T47D (cell line): ENCODE measurements around the gene CD37.
"Not testable (repeated sequence)": the region's sequence is repeated elsewhere in the genome, so short reads cannot be mapped to it uniquely, and the experiment has no call there.

Source experiments
- DNase-seq, 2 experiments: peaks; one replicate each; pipeline versions ENCODE4 v3.0.0 to v3.0.0-alpha.2; 2011 to 2012; ENCODE audit warnings: low read depth in 1 of 2, low spot score in 1 of 2
- JUND ChIP-seq: IDR thresholded peaks from 2 replicates; pipeline ENCODE4 v1.6.1; 2012; ENCODE audit warnings: low read depth
- in situ Hi-C: cut with HindIII; loops from 2 replicates; pipeline ENCODE4 v1.10.0; 2016; ENCODE audit warnings: low sequenced_read_pairs, low pct_unique_long_range_greater_than_20kb

CD37 gene

DNA sequence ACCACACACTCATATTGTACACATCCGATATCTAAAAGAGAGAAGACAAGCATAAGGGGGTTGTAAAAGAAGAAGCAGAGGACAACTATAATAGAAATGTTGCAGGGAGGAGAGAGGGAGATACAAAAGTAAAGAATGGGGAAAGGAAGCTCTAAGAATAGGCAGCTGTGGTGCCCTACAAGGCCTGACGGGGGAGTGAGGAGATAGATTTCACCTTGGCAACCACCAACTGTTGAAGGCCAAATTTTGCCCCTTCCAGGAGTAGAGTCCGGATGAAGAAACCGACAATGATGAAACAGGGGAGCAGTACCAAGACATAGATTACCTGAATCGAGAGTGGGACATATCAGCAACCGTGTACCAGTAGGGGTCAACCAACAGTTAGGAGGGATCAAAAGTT is 26.1 kb upstream of the CD37 start:
- TF ChIP-seq JUND: no peak

DNA sequence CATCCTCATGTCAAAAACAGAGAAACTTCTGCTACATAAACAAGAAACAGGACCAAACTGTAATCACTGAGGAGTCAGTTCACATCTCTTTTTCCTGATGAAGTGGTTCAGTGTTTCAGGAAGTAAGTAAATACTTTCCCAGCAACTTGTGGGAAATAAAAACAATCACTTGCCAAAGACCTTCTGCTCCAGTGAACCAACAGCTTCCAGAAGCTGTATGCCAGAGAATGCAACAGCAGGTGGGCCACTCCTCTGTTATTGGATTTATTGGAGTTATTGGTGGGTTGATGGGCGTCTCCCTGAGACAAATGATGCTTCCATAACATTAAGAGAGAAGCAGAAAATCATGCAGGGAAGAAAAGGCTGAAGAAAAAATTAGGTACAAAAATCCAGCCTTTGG is 20.1 kb upstream of the CD37 start:
- no peak for TF ChIP-seq JUND
- in situ Hi-C loops: no loop called here

More for the DNA sequence above, 26.1 kb upstream of the CD37 start:
- no peak for DNase-seq
- in situ Hi-C loops: no loop called here

DNA sequence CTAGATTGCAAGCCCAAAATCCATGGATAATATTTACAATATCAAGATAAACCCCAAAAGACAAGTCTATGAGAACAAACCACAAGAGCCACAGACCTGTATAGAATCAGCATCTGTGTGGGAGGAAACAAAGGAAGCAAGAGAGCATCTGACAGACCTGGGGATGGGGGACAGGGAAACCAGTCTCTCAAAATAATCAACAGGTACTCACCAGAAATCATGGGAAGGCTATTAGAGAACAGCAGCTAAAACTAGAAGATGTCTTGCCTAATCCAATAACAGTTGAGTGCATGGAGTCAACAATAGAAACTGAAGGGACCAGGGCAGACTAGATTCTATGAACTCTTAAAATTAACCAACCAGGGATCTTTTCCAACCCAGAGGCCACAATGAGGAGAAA is 18.9 kb upstream of the CD37 start:
- DNase-seq: no peak
- TF ChIP-seq JUND: no peak

More for the DNA sequence above, 20.1 kb upstream of the CD37 start:
- DNase-seq: no peak

DNA sequence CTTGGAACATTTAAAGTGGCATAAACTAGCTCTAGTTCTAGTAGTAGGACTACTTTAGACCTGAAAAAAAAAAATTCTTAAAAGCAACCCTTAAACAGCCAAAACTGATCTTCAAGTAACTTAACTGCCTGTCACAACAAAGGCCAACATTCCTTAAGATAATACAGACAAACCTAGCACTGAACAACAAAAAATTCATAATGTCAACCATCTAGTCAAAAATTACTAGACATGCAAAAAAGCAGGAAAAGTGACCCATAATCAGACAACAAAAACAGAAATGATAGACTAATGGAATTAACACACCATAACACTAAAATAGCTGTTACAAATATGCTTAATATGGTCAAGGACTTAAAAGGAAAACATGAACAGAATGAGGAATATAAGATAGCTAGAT is 16.9 kb upstream of the CD37 start:
- no peak for TF ChIP-seq JUND
- in situ Hi-C loops: no loop called here

More for the DNA sequence above, 18.9 kb upstream of the CD37 start:
- in situ Hi-C loops: no loop called here

DNA sequence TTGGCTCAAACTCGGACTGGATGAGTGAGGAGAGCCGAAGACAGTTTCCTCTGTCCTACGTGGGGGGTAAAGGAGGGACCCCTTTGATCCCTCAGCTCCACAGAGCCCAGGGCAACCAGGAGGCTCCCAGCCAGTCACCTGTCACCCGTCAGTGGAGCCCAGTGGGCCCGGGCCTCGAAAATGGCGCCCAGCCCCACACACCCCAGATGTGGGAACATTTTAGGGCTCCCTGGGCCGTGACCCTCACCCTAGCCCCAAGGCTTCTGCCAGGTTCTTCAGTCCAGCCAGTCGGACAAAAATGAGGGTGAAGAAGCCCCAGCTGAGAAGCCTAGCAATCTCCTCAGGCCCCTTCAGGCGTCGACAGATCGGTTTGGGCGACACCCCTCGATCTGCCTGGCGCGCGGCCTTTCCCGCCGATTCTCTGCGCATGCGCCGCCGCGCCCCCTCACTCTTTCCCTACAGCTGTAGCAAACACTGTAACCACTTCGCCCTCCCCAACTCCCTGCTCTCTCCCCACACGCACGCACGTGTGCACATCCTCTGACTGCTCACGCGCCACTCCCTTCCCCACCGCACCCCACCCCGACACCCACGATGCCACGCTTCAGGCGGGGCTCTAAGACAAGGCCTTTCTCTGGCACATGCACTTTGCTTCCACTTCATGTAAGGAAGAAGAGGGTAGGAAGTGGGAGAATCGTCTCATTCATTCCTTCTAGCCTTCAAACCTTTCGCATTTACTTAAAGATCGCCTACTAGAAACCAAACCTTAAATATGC is 10.2 kb upstream of the CD37 start, which contains the start of gene SLC6A16:
Gene SLC6A16 (minus strand): TSS at position 391 of the 776 bp plus-strand sequence. CDS start 13,844 bp downstream, outside the sequence.
- in situ Hi-C loops: no loop called here
- TF ChIP-seq JUND: no peak
- no peak for DNase-seq

More for the DNA sequence above, 16.9 kb upstream of the CD37 start:
- no peak for DNase-seq

DNA sequence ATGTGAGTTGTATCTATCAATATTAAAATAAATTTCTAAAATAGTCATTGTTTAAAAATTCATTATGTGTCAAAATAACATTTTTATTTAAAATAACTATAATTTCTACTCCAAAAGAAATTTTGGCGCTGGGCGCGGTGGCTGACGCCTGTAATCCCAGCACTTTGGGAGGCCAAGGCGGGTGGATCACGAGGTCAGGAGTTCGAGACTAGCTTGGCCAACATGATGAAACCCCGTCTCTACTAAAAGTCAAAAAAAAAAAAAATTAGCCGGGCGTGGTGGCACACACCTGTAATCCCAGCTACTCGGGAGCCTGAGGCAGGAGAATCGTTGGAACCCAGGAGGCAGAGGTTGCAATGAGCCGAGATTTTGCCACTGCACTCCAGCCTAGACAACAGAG is 9.4 kb upstream of the CD37 start:
- DNase-seq, in situ Hi-C loops: not testable (repeated sequence)

DNA sequence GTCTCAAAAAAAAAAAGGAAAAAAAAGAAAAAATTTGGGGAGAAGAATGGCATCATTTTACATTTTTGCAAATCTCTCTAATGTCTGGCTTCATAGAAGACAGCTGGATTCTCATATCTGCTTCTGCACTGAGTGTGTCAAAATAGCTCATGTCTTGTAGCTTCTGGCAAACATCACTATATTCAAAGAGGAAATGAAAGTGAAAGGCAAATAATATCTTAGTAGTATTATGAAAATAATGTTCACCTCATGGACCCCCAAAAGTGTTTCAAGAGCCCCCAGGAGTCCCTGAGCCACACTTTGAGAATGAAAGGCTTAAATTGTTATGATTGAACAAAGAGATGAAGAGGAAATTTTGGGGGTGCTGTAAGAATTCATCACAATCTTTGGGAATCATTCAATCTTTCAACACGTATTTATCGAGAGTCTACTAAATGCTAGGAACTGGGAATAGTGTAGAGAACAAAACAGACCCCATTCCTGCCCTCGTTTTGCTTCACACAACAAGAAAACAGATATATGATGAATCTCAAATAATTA is 9.0 kb upstream of the CD37 start:
- in situ Hi-C loops: no loop called here
- no peak for DNase-seq
- TF ChIP-seq JUND: no peak

DNA sequence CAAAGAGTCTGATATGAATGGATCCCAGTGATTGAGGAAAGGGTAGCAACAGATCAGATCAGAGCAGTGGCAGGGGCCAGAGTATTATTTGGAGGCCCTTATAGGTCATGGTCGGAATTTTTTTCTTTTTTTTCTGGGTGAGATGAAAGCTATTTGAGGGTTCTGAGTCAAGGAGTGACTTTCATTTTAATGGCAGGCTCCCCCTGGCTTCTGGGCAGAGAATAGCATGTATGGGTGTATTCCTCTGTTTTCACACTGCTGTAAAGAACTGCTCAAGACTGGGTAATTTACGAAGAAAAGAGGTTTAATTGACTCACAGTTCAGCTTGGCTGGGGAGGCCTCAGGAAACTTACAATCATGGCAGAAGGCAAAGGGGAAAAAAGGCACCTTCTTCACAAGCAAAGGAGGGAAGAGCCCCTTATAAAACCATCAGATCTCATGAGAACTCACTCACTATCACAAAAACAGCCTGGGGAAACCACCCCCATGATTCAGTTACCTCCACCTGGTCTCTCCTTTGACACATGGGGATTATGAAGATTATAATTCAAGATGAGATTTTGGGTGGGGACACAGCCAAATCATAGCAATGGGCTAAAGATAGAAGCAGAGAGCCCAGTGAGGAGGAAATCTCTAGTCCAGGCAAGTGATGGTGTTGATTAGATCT is 7.2 kb upstream of the CD37 start:
- peak in 1 of 2 experiments; percentile 37 for DNase-seq
- in situ Hi-C loops: no loop called here
- no peak for TF ChIP-seq JUND

DNA sequence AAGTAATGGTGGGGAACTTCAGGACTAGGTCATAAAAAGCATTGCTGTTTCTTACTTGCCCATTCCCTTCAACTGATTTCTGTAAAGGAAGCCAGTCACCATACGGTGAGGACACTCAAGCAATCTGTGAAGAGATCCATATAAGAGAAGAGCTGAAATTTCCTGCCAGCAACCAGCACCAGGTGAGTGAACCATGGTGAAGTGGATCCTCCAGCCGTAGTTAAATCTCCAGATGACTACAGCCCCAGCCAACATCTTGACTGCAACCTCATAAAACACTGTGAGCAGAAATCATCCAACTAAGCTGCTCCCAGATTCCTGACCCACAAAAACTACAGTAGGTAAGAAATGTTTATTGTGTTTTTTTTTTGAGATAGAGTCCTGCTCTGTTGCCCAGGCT is 6.5 kb upstream of the CD37 start:
- in situ Hi-C loops: no loop called here
- DNase-seq: no peak
- TF ChIP-seq JUND: no peak

DNA sequence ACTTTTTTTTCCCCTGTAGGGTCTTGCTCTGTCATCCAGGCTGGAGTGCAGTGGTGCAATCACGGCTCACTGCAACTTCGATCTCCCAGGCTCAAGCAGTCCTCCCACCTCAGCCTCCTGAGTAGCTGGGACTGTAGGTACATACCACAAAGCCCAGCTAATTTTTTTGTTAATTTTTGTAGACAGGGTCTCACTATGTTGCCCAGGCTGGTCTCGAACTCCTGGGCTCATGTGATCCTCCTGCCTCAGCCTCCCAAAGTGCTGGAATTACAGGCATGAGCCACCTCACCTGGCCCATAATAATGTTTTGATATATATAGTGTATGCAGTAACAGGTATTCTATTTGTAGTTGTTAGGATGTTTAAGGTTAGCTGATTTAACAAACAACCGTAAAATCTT is 4.0 kb upstream of the CD37 start:
- in situ Hi-C loops, DNase-seq: not testable (repeated sequence)

DNA sequence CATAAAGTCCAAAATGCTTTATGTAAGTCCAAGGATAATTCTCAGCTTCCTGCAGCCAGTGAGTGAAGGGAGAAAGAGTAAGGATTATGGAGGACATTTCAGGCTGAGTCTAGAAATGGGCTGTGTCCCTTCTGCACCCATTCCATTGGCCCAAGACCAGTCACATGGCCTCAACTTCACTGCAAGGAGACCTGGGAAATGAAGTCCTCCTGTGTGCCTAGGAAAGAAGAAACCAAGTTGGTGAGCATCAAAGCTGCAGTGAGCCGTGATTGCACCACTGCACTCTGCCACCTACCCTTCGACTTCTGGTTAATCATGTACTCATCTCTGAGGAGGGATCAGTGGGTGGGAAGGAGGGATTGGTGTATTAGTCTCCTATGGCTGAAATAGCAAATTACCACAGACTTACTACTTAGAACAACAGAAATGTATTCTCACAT is 3.6 kb upstream of the CD37 start:
- TF ChIP-seq JUND: no peak
- in situ Hi-C loops: no loop called here
- DNase-seq: peak; percentile 51 to 73

DNA sequence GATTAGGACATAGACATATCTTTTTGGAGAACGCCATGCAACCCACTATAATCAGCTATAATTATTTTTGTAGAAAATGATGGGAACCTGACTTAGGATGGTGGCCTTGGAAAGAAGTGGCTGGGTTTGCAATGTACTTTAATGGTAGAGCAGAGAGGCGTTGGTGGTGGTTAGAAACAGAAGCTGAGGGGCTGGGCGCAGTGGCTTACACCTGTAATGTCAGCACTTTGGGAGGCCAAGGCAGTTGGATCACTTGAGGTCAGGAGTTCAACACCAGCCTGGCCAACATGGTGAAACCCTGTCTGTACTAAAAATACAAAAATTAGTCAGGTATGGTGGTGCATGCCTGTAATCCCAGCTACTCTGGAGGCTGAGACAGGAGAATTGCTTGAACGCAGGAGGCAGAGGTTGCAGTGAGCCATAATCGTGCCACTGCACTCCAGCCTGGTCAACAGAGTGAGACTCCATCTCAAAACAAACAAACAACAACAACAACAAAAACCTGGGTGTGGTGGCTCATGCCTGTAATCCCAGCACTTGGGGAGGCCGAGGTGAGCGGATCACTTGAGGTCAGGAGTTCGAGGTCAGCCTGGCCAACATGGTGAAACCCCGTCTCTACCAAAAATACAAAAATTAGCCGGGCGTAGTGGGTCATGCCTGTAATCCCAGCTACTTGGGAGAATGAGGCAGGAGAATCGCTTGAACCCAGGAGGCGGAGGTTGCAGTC is 2.4 kb upstream of the CD37 start:
- in situ Hi-C loops, DNase-seq: not testable (repeated sequence)

DNA sequence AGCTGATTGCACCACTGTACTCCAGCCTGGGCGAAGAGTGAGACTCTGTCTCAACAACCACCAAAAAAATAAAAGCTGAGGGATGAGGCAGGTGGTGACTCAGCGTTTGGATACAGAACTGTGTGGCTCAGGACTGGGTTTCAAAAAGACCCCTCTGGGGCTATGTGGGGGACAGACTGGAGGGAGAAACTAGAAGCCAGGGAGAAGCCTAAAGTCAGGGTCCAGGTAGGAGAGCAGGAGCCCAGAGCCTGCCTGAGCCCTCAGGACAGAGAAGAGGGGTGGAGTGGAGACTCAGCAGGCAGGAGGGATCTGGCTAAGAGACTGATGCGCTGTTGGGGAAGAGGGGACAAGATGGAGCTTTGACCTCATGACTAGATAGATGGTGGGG is 1.8 kb upstream of the CD37 start:
- no peak for TF ChIP-seq JUND
- DNase-seq: no peak
- in situ Hi-C loops: no loop called here
